ENCODE measurements around the gene ZNF780A.
"Not testable (repeated sequence)": the region's sequence is repeated elsewhere in the genome, so short reads cannot be mapped to it uniquely, and the experiment has no call there.

Gene ZNF780A

GRCh38 chr19:40088299-40089047 is 2.3 kb downstream of the ZNF780A start:
- in situ Hi-C loops (cut with HindIII; ENCODE audit: low sequenced_read_pairs) = no loop called here

- in situ Hi-C loops (cut with HindIII; ENCODE audit: low sequenced_read_pairs) = no loop called here
Observed at GRCh38 chr19:40084948-40085347, 5.8 kb downstream of the ZNF780A start.

- in situ Hi-C loops (cut with HindIII; ENCODE audit: low sequenced_read_pairs) = no loop called here
Observed at GRCh38 chr19:40081411-40081810, 9.3 kb downstream of the ZNF780A start.

GRCh38 chr19:40080289-40080688 is 10.5 kb downstream of the ZNF780A start:
- in situ Hi-C loops (cut with HindIII; ENCODE audit: low sequenced_read_pairs) = no loop called here

- in situ Hi-C loops (cut with HindIII; ENCODE audit: low sequenced_read_pairs) = no loop called here
Observed at GRCh38 chr19:40078377-40078776, 12.4 kb downstream of the ZNF780A start.

- in situ Hi-C loops (cut with HindIII; ENCODE audit: low sequenced_read_pairs) = loop anchor here (25.0 kb wide), 1 partner anchor 133 kb away; the partner anchor contains the start of gene FCGBP
Observed at GRCh38 chr19:40070058-40070457, 20.7 kb downstream of the ZNF780A start.

GRCh38 chr19:40059624-40060023 is 31.1 kb downstream of the ZNF780A start:
- in situ Hi-C loops (cut with HindIII; ENCODE audit: low sequenced_read_pairs) = loop anchor here (5.0 to 25.0 kb wide), 3 partner anchors 33 to 122 kb away; partner anchors contain the start of genes FCGBP and ZNF780A

GRCh38 chr19:40057166-40057565 is 33.6 kb downstream of the ZNF780A start:
- in situ Hi-C loops (cut with HindIII; ENCODE audit: low sequenced_read_pairs) = loop anchor here (5.0 to 25.0 kb wide), 3 partner anchors 35 to 120 kb away; partner anchors contain the start of genes FCGBP and ZNF780A

GRCh38 chr19:40056505-40056904 is 34.2 kb downstream of the ZNF780A start:
- in situ Hi-C loops (cut with HindIII; ENCODE audit: low sequenced_read_pairs) = loop anchor here (5.0 to 25.0 kb wide), 3 partner anchors 36 to 119 kb away; partner anchors contain the start of genes FCGBP and ZNF780A

GRCh38 chr19:40055832-40056504 is 34.8 kb downstream of the ZNF780A start, which contains the start of gene ZNF780B:
Gene ZNF780B, minus strand, starts transcription at chr19:40056231. Its CDS starts 5,899 bp downstream, at chr19:40050332.
- in situ Hi-C loops (cut with HindIII; ENCODE audit: low sequenced_read_pairs) = loop anchor here (5.0 to 25.0 kb wide), 3 partner anchors 36 to 119 kb away; partner anchors contain the start of genes FCGBP and ZNF780A

GRCh38 chr19:40055049-40055448 is 35.7 kb downstream of the ZNF780A start:
- in situ Hi-C loops (cut with HindIII; ENCODE audit: low sequenced_read_pairs) = loop anchor here (5.0 to 25.0 kb wide), 3 partner anchors 37 to 118 kb away; partner anchors contain the start of genes FCGBP and ZNF780A

- in situ Hi-C loops (cut with HindIII; ENCODE audit: low sequenced_read_pairs) = loop anchor here (5.0 to 25.0 kb wide), 3 partner anchors 37 to 117 kb away; partner anchors contain the start of genes FCGBP and ZNF780A
Observed at GRCh38 chr19:40054632-40055031, 36.1 kb downstream of the ZNF780A start.

GRCh38 chr19:40053491-40053890 is 37.3 kb downstream of the ZNF780A start:
- in situ Hi-C loops (cut with HindIII; ENCODE audit: low sequenced_read_pairs) = loop anchor here (25.0 kb wide), 1 partner anchor 116 kb away; the partner anchor contains the start of gene FCGBP

GRCh38 chr19:40041718-40042117 is 49.0 kb downstream of the ZNF780A start:
- in situ Hi-C loops (cut with HindIII; ENCODE audit: low sequenced_read_pairs) = not testable (repeated sequence)

- in situ Hi-C loops (cut with HindIII; ENCODE audit: low sequenced_read_pairs) = not testable (repeated sequence)
Observed at GRCh38 chr19:40038047-40038446, 52.7 kb downstream of the ZNF780A start.

- in situ Hi-C loops (cut with HindIII; ENCODE audit: low sequenced_read_pairs) = no loop called here
Observed at GRCh38 chr19:40035996-40036395, 54.7 kb downstream of the ZNF780A start.

- in situ Hi-C loops (cut with HindIII; ENCODE audit: low sequenced_read_pairs) = no loop called here
Observed at GRCh38 chr19:40033989-40034560, 56.7 kb downstream of the ZNF780A start.

GRCh38 chr19:40026597-40026970 is 64.2 kb downstream of the ZNF780A start:
- in situ Hi-C loops (cut with HindIII; ENCODE audit: low sequenced_read_pairs) = no loop called here

- in situ Hi-C loops (cut with HindIII; ENCODE audit: low sequenced_read_pairs) = no loop called here
Observed at GRCh38 chr19:40025938-40026596, 64.7 kb downstream of the ZNF780A start.

GRCh38 chr19:40023969-40024368 is 66.8 kb downstream of the ZNF780A start:
- in situ Hi-C loops (cut with HindIII; ENCODE audit: low sequenced_read_pairs) = no loop called here
